GM23338 (cell line): ENCODE data around the gene IL11RA. TPM values are rescaled to one million over a fixed set of nuclear protein-coding genes. Genes with fewer than 3 reads are reported as not detected.

ENCODE experiments used
- ATAC-seq: fragments of 200-7000 bp; cut with Tn5 transposase; 3 replicates; pipeline ENCODE4 v1.9.1; 2020
- DNase-seq: peaks from one replicate; pipeline ENCODE4 v3.0.0-alpha.2; 2015; ENCODE audit warnings: low spot score
- H2AFZ ChIP-seq: fragments of 200-600 bp; sonication (generic); 2 replicates; pipeline ENCODE4 v1.8.0; 2016; ENCODE audit warnings: antibody characterized with exemption, mild to moderate bottlenecking, moderate library complexity
- H3F3A ChIP-seq: fragments of 200-600 bp; sonication (generic); replicated peaks from 2 replicates; pipeline ENCODE4 v1.8.0; 2017; ENCODE audit warnings: antibody characterized with exemption, mixed run types, low read depth
- H3K27ac ChIP-seq: fragments of 200-600 bp; sonication (generic); 2 replicates; pipeline ENCODE4 v1.6.1; 2016; ENCODE audit warnings: low read depth
- H3K27me3 ChIP-seq: fragments of 200-600 bp; sonication (generic); 2 replicates; pipeline ENCODE4 v1.8.0; 2016; ENCODE audit warnings: mild to moderate bottlenecking, mixed run types, moderate library complexity; ENCODE audit not compliant: insufficient read depth
- H3K36me3 ChIP-seq: fragments of 200-600 bp; sonication (generic); 2 replicates; pipeline ENCODE4 v1.8.0; 2016; ENCODE audit warnings: mild to moderate bottlenecking; ENCODE audit not compliant: insufficient read depth
- H3K4me1 ChIP-seq: fragments of 200-600 bp; sonication (generic); 2 replicates; pipeline ENCODE4 v1.8.0; 2016; ENCODE audit warnings: mild to moderate bottlenecking, moderate library complexity; ENCODE audit not compliant: insufficient read depth
- H3K4me2 ChIP-seq: fragments of 200-600 bp; sonication (generic); 2 replicates; pipeline ENCODE4 v1.7.1; 2017; ENCODE audit warnings: mixed run types
- H3K4me3 ChIP-seq: fragments of 200-600 bp; sonication (generic); 2 replicates; pipeline ENCODE4 v1.6.1; 2016; ENCODE audit warnings: mixed run types
- H3K79me2 ChIP-seq: fragments of 200-600 bp; sonication (generic); replicated peaks from 2 replicates; pipeline ENCODE4 v1.8.0; 2017; ENCODE audit warnings: mild to moderate bottlenecking; ENCODE audit not compliant: insufficient read depth
- H3K9me2 ChIP-seq: fragments of 200-600 bp; sonication (generic); 2 replicates; pipeline ENCODE4 v1.8.0; 2017; ENCODE audit not compliant: insufficient read depth
- H4K20me1 ChIP-seq: fragments of 200-600 bp; sonication (generic); replicated peaks from 2 replicates; pipeline ENCODE4 v1.8.0; 2017; ENCODE audit warnings: mild to moderate bottlenecking; ENCODE audit not compliant: insufficient read depth
- H3K27ac Mint-ChIP-seq: 2 replicates; pipeline ENCODE4 v1.8.0; 2020; ENCODE audit warnings: inconsistent platforms, mild to moderate bottlenecking, moderate library complexity, mixed read lengths
- H3K27me3 Mint-ChIP-seq: 3 replicates; pipeline ENCODE4 v1.8.0; 2022; ENCODE audit warnings: low read depth, mild to moderate bottlenecking, moderate library complexity, mixed read lengths, inconsistent platforms; ENCODE audit not compliant: insufficient read depth, poor library complexity
- H3K36me3 Mint-ChIP-seq: 3 replicates; pipeline ENCODE4 v1.8.0; 2021; ENCODE audit warnings: low read depth, mild to moderate bottlenecking, inconsistent platforms, moderate library complexity, mixed read lengths
- H3K4me1 Mint-ChIP-seq: 3 replicates; pipeline ENCODE4 v1.8.0; 2020; ENCODE audit warnings: mild to moderate bottlenecking, inconsistent platforms, mixed read lengths
- H3K4me3 Mint-ChIP-seq: 3 replicates; pipeline ENCODE4 v1.8.0; 2021; ENCODE audit warnings: moderate library complexity, mild to moderate bottlenecking, inconsistent platforms, mixed read lengths
- H3K9me3 Mint-ChIP-seq: 3 replicates; pipeline ENCODE4 v1.8.0; 2020; ENCODE audit warnings: moderate library complexity, mild to moderate bottlenecking, inconsistent platforms, mixed read lengths
- CREB1 ChIP-seq: fragments of 250-450 bp; sonication (Bioruptor Pico); IDR thresholded peaks from 2 replicates; pipeline ENCODE4 v1.5.0; 2020; ENCODE audit warnings: low read depth, mild to moderate bottlenecking, moderate library complexity
- EZH2 ChIP-seq: fragments of 200-600 bp; sonication (generic); IDR thresholded peaks from one replicate; pipeline ENCODE4 v1.8.0; 2017; ENCODE audit warnings: antibody characterized with exemption, mild to moderate bottlenecking, low read depth; ENCODE audit not compliant: unreplicated experiment
- EZH2phosphoT487 ChIP-seq: fragments of 200-600 bp; sonication (generic); IDR thresholded peaks from one replicate; pipeline ENCODE4 v1.8.1; 2018; ENCODE audit warnings: antibody characterized with exemption; ENCODE audit not compliant: unreplicated experiment
- JUNB ChIP-seq: IDR thresholded peaks from one replicate; pipeline ENCODE4 v1.6.1; 2016; ENCODE audit warnings: antibody characterized with exemption; ENCODE audit not compliant: unreplicated experiment
- NANOG ChIP-seq: IDR thresholded peaks from 2 replicates; pipeline ENCODE4 v1.6.1; 2016; ENCODE audit warnings: antibody characterized with exemption, borderline replicate concordance
- ZNF114 ChIP-seq: fragments of 250-450 bp; sonication (Bioruptor Pico); IDR thresholded peaks from 2 replicates; pipeline ENCODE4 v1.5.0; 2020; ENCODE audit warnings: mild to moderate bottlenecking, moderate library complexity
- ZNF331 ChIP-seq: fragments of 250-450 bp; sonication (Bioruptor Pico); IDR thresholded peaks from 2 replicates; pipeline ENCODE4 v1.5.0; 2020; ENCODE audit warnings: low read depth, mild to moderate bottlenecking, moderate library complexity
- polyA plus RNA-seq: library from polyadenylated mRNA; unstranded; fragments of >200 nt; fragmentation: Nextera tagmentation; extraction: Ambion mirVana; gene quantifications from 2 replicates; pipeline ENCODE4 v1.2.1, GENCODE V29; 2016
- total RNA-seq: library from RNA; depleted of rRNA; stranded (reverse); fragments of >200 nt; shearing (Covaris generic); gene quantifications from 2 replicates; pipeline ENCODE4 v1.2.3, GENCODE V29; 2014
- TF ChIP-seq, protein P1 (sequence below), 2 experiments: fragments of 200-600 bp in 1 of 2; sonication (generic) in 1 of 2; conservative IDR thresholded peaks; 2 replicates each; pipeline versions ENCODE4 v1.5.1 to v1.6.1; 2016 to 2017; ENCODE audit warnings: antibody characterized with exemption in 2 of 2, low read depth in 2 of 2, mild to moderate bottlenecking in 2 of 2, moderate library complexity in 1 of 2
- TF ChIP-seq, protein P2 (sequence below): IDR thresholded peaks from one replicate; pipeline ENCODE4 v1.6.1; 2018; ENCODE audit warnings: antibody characterized with exemption; ENCODE audit not compliant: unreplicated experiment
- TF ChIP-seq, protein P3 (sequence below): IDR thresholded peaks from 2 replicates; pipeline ENCODE4 v1.6.1; 2016; ENCODE audit warnings: antibody characterized with exemption

Gene IL11RA
- total and polyA plus RNA-seq, 2 experiments from 2014 or later: 3.1 to 5.8 TPM

DNA sequence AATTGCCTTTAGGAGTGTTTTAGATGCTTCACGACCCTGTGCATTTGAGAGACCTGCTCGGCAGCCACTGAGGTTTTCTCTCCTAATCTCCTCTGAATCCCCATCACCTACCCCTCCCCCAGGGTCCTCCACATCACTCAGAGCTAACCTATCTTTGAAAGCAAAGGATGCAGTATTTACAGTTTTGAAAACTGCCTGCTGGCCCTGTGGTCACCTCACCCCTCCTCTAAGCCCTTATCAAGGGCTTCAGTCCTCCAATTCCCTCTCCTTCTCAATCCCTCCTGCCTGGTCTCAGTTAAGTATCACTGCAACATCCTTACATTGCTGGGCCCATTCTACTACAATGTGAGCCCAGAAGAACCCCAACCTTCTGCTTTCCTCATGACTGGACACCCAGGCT lies 44.7 kb upstream of the IL11RA start (continued):
- TF ChIP-seq, protein P1, sequence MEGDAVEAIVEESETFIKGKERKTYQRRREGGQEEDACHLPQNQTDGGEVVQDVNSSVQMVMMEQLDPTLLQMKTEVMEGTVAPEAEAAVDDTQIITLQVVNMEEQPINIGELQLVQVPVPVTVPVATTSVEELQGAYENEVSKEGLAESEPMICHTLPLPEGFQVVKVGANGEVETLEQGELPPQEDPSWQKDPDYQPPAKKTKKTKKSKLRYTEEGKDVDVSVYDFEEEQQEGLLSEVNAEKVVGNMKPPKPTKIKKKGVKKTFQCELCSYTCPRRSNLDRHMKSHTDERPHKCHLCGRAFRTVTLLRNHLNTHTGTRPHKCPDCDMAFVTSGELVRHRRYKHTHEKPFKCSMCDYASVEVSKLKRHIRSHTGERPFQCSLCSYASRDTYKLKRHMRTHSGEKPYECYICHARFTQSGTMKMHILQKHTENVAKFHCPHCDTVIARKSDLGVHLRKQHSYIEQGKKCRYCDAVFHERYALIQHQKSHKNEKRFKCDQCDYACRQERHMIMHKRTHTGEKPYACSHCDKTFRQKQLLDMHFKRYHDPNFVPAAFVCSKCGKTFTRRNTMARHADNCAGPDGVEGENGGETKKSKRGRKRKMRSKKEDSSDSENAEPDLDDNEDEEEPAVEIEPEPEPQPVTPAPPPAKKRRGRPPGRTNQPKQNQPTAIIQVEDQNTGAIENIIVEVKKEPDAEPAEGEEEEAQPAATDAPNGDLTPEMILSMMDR (conservative IDR thresholded peaks at IDR 0.05; ENCODE audit: low read depth in 2 of 2): no peak
- TF ChIP-seq ZNF114 (no peak), NANOG (no peak), CREB1 (CRISPR knock-in tag) (no peak), ZNF331 (no peak), EZH2phosphoT487 (no peak), EZH2 (no peak)
- TF ChIP-seq, protein P2, sequence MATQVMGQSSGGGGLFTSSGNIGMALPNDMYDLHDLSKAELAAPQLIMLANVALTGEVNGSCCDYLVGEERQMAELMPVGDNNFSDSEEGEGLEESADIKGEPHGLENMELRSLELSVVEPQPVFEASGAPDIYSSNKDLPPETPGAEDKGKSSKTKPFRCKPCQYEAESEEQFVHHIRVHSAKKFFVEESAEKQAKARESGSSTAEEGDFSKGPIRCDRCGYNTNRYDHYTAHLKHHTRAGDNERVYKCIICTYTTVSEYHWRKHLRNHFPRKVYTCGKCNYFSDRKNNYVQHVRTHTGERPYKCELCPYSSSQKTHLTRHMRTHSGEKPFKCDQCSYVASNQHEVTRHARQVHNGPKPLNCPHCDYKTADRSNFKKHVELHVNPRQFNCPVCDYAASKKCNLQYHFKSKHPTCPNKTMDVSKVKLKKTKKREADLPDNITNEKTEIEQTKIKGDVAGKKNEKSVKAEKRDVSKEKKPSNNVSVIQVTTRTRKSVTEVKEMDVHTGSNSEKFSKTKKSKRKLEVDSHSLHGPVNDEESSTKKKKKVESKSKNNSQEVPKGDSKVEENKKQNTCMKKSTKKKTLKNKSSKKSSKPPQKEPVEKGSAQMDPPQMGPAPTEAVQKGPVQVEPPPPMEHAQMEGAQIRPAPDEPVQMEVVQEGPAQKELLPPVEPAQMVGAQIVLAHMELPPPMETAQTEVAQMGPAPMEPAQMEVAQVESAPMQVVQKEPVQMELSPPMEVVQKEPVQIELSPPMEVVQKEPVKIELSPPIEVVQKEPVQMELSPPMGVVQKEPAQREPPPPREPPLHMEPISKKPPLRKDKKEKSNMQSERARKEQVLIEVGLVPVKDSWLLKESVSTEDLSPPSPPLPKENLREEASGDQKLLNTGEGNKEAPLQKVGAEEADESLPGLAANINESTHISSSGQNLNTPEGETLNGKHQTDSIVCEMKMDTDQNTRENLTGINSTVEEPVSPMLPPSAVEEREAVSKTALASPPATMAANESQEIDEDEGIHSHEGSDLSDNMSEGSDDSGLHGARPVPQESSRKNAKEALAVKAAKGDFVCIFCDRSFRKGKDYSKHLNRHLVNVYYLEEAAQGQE: no peak
- TF ChIP-seq, protein P3, sequence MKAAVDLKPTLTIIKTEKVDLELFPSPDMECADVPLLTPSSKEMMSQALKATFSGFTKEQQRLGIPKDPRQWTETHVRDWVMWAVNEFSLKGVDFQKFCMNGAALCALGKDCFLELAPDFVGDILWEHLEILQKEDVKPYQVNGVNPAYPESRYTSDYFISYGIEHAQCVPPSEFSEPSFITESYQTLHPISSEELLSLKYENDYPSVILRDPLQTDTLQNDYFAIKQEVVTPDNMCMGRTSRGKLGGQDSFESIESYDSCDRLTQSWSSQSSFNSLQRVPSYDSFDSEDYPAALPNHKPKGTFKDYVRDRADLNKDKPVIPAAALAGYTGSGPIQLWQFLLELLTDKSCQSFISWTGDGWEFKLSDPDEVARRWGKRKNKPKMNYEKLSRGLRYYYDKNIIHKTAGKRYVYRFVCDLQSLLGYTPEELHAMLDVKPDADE: no peak

DNA sequence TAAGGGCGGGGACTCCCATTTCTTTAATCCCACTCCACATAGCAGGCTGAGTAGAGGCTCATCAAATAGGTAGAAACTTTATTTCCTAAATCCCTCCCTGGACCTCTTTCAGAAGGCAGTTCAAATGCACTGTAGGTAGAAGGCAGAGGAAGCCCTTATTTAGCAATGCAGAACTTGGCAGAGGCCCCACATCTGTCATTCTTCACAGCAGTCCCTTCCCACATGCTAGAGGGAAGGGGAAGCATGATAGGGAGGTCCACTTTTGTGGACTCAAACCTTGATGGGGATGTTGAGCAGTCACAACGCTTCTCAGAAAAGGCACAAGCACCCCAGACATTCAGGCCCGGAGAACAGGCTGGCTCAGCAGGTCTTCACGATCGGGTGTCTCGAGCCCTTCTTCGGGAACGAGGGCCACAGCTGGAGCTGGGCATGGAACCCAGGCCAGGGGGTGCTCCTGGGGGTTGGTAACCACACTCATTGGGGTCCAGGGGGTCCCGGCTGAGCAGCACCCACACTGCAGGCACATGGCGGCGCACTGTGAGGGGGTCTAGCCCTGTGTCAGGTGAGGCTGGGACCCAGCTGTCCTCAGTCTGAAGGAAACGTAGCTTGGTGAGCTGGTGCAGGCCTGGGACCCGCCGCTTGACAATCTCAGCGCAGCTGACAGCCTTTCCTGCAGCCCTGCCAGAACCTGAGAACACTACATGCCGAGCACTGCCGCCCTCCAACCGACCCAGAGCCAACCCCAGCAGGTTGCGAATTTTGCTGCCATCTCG lies 41.4 kb upstream of the IL11RA start:
- H3K36me3 ChIP-seq: no peaks in the 10 kb centered on the region
- peak overlapping the region; percentile 86 for H3K4me3 ChIP-seq
- H3K4me2 ChIP-seq: peak overlapping the region; percentile 94
- Mint-ChIP-seq H3K4me1 (peaks cover 11% of the 10 kb centered on the region), H3K9me3 (no peaks in the 10 kb centered on the region), H3K4me3 (peak overlapping the region; percentile 93), H3K27me3 (peaks cover 17% of the 10 kb centered on the region), H3K27ac (peak overlapping the region; percentile 94; the same call in 1 of the 2 replicates), H3K36me3 (no peaks in the 10 kb centered on the region)
- H3K9me2 ChIP-seq: no peaks in the 10 kb centered on the region
- DNase-seq (no peak), ATAC-seq (no peak)
- H3K4me1 ChIP-seq: peaks cover 7% of the 10 kb centered on the region; the same call in 1 of the 2 replicates
- H2AFZ ChIP-seq: no peak overlapping the region
- no peaks in the 10 kb centered on the region for H4K20me1 ChIP-seq
- no peaks in the 10 kb centered on the region for H3K79me2 ChIP-seq
- no peak overlapping the region for H3K27ac ChIP-seq
- 0 out of 2 replicates have a peak, but pooled peaks cover 3% of the 10 kb centered on the region for H3F3A ChIP-seq
- H3K27me3 ChIP-seq: peaks cover 5% of the 10 kb centered on the region
- no peak for TF ChIP-seq JUNB
- TF ChIP-seq, protein P2: no peak
- TF ChIP-seq, protein P1 (conservative IDR thresholded peaks at IDR 0.05; ENCODE audit: low read depth in 2 of 2): no peak
